Activated naive CD4-positive, alpha-beta T cell treated with anti-CD3 and anti-CD28 coated beads for 36 hours (primary cell): Measurements from ENCODE around the gene PHLPP1. TPM values are rescaled to one million over a fixed set of nuclear protein-coding genes. Genes with fewer than 3 reads are reported as not detected.
"Not testable (repeated sequence)": the region's sequence is repeated elsewhere in the genome, so short reads cannot be mapped to it uniquely, and the experiment has no call there.

Experiments
- CTCF ChIA-PET: fragments of 350-600 bp; sonication (Branson Sonifier 250); formaldehyde crosslinking; loops from one replicate; lab custom pipeline; 2021; ENCODE audit warnings: antibody characterized with exemption; lab: Charles Lee
- DNase-seq: peaks from one replicate; pipeline ENCODE4 v3.0.0-alpha.2; 2020
- H3K27ac Mint-ChIP-seq: one replicate; pipeline ENCODE4 v1.8.0; 2021; ENCODE audit warnings: mild to moderate bottlenecking, mixed read lengths
- H3K27me3 Mint-ChIP-seq: one replicate; pipeline ENCODE4 v1.8.0; 2021; ENCODE audit warnings: low read depth, mixed read lengths
- H3K36me3 Mint-ChIP-seq: one replicate; pipeline ENCODE4 v1.8.0; 2021; ENCODE audit warnings: low read depth, mixed read lengths
- H3K4me1 Mint-ChIP-seq: one replicate; pipeline ENCODE4 v1.8.0; 2021; ENCODE audit warnings: low read depth, mixed read lengths
- H3K4me3 Mint-ChIP-seq: one replicate; pipeline ENCODE4 v1.8.0; 2021; ENCODE audit warnings: mild to moderate bottlenecking, moderate library complexity, mixed read lengths
- H3K9me3 Mint-ChIP-seq: one replicate; pipeline ENCODE4 v1.8.0; 2021; ENCODE audit warnings: mixed read lengths
- intact Hi-C: fragments of 100-400 bp; cut with micrococcal nuclease; formaldehyde crosslinking; loops from one replicate; pipeline ENCODE4 v1.15.1; 2023
- total RNA-seq, 2 experiments: library from RNA; stranded (reverse); gene quantifications; one replicate each; pipeline ENCODE4 v1.2.3, GENCODE V29; 2021

The PHLPP1 gene
- total RNA-seq, 2 experiments from 2014 or later = 6.5 to 7.2 TPM

DNA sequence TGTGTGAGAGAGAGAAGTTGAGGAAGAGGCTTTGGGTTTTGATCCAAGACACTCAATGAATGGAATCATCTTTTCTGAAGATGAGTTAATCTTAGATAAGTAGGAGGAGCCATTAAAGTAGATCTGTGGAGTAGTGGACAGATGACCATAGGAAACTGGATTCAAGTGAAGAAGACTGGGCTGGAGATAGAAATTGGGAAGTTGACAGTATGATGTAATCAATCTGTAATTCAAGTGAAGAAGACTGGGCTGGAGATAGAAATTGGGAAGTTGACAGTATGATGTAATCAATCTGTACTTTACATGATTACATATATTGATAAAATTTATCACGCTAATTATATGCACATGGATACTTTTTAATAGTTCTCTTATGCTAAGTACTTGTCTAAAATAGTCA lies 92.8 kb downstream of the PHLPP1 start:
- Mint-ChIP-seq H3K9me3 (no peaks in the 10 kb centered on the region), H3K27me3 (peaks cover 2% of the 10 kb centered on the region), H3K36me3 (no peaks in the 10 kb centered on the region), H3K4me1 (peaks cover 2% of the 10 kb centered on the region), H3K27ac (no peak overlapping the region), H3K4me3 (no peak overlapping the region)
- DNase-seq = no peak
- CTCF ChIA-PET = no interaction called here
- intact Hi-C loops = no loop called here

GRCh38 chr18:62809445-62809844 lies 94.1 kb downstream of the PHLPP1 start:
- DNase-seq, H3K9me3 Mint-ChIP-seq, CTCF ChIA-PET, H3K27me3 Mint-ChIP-seq, intact Hi-C loops, H3K4me3 Mint-ChIP-seq, H3K4me1 Mint-ChIP-seq, H3K36me3 Mint-ChIP-seq, H3K27ac Mint-ChIP-seq: not testable (repeated sequence)

DNA sequence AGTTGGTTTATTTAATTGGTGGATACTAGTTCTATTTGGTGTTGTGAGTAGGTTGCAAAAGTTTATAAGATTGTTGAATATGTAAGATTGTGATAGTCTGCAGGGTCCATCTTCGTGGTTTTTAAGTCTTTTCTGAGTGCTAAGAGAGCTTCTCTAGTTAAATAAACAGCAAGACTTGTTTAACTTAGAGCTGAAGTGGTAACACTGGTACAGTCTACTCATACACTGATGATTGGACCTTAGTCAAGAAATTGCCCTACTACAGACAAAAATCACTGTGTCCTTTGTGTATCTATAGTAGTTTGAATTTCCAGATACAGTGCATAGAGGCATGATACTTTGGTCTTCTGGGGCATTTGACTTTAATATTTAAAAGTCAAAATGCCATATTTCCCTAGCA lies 94.6 kb downstream of the PHLPP1 start:
- no peaks in the 10 kb centered on the region for H3K36me3 Mint-ChIP-seq
- H3K27ac Mint-ChIP-seq = no peak overlapping the region
- CTCF ChIA-PET = no interaction called here
- no peak for DNase-seq
- peaks cover 2% of the 10 kb centered on the region for H3K4me1 Mint-ChIP-seq
- H3K4me3 Mint-ChIP-seq = no peak overlapping the region
- intact Hi-C loops = no loop called here
- no peaks in the 10 kb centered on the region for H3K9me3 Mint-ChIP-seq
- peaks cover 2% of the 10 kb centered on the region for H3K27me3 Mint-ChIP-seq

DNA sequence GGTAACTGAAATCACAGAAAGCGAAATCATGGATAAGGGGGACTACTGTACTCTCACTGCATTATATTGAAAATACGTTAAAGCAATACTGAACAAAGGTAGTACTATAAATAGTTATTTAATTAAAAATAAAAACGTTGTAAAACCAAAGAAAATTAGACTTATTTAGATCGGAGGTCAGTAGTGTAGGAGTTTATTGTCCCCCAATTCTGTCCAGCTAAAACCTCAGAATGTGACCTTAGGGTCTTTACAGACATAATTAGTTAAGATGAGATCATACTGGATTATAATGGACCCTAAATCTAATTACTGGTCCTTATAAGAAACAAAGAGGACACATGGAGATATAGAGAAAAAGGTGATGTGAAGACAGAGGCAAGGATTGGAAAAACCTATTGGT lies 95.3 kb downstream of the PHLPP1 start:
- Mint-ChIP-seq H3K4me1 (peaks cover 2% of the 10 kb centered on the region), H3K27me3 (peaks cover 2% of the 10 kb centered on the region), H3K27ac (no peak overlapping the region), H3K36me3 (no peaks in the 10 kb centered on the region), H3K4me3 (no peak overlapping the region), H3K9me3 (no peaks in the 10 kb centered on the region)
- CTCF ChIA-PET = interaction anchor here (1.1 kb wide), 1 partner anchor 8 kb away, joined by 5 read pairs; no protein-coding TSS in a partner anchor
- intact Hi-C loops = no loop called here
- no peak for DNase-seq

GRCh38 chr18:62811674-62812073 lies 96.3 kb downstream of the PHLPP1 start:
- DNase-seq = no peak
- Mint-ChIP-seq H3K4me1 (peaks cover 2% of the 10 kb centered on the region), H3K27ac (no peak overlapping the region), H3K9me3 (no peaks in the 10 kb centered on the region), H3K4me3 (no peak overlapping the region), H3K27me3 (peaks cover 2% of the 10 kb centered on the region), H3K36me3 (no peaks in the 10 kb centered on the region)
- CTCF ChIA-PET = interaction anchor here (1.1 kb wide), 1 partner anchor 9 kb away, joined by 5 read pairs; no protein-coding TSS in a partner anchor
- intact Hi-C loops = no loop called here

GRCh38 chr18:62812242-62812641 lies 96.9 kb downstream of the PHLPP1 start:
- H3K9me3 Mint-ChIP-seq = no peaks in the 10 kb centered on the region
- H3K27ac Mint-ChIP-seq = no peak overlapping the region
- intact Hi-C loops = no loop called here
- H3K4me3 Mint-ChIP-seq = no peak overlapping the region
- CTCF ChIA-PET = no interaction called here
- H3K36me3 Mint-ChIP-seq = no peaks in the 10 kb centered on the region
- peaks cover 2% of the 10 kb centered on the region for H3K4me1 Mint-ChIP-seq
- no peak for DNase-seq
- H3K27me3 Mint-ChIP-seq = peaks cover 2% of the 10 kb centered on the region

GRCh38 chr18:62812876-62813275 lies 97.5 kb downstream of the PHLPP1 start:
- peaks cover 2% of the 10 kb centered on the region for H3K27me3 Mint-ChIP-seq
- H3K4me1 Mint-ChIP-seq = peaks cover 2% of the 10 kb centered on the region
- no peak overlapping the region for H3K27ac Mint-ChIP-seq
- CTCF ChIA-PET = interaction anchor here (0.8 kb wide), 1 partner anchor 35 kb away, joined by 3 read pairs; no protein-coding TSS in a partner anchor
- H3K9me3 Mint-ChIP-seq = no peaks in the 10 kb centered on the region
- H3K36me3 Mint-ChIP-seq = no peaks in the 10 kb centered on the region
- no peak overlapping the region for H3K4me3 Mint-ChIP-seq
- intact Hi-C loops = no loop called here
- DNase-seq = no peak

- H3K9me3 Mint-ChIP-seq = no peaks in the 10 kb centered on the region
- H3K4me1 Mint-ChIP-seq = peaks cover 2% of the 10 kb centered on the region
- H3K4me3 Mint-ChIP-seq = no peak overlapping the region
- no peaks in the 10 kb centered on the region for H3K36me3 Mint-ChIP-seq
- intact Hi-C loops = no loop called here
- peaks cover 2% of the 10 kb centered on the region for H3K27me3 Mint-ChIP-seq
- no peak overlapping the region for H3K27ac Mint-ChIP-seq
- CTCF ChIA-PET = interaction anchor here (0.5 to 0.7 kb wide), 2 partner anchors 11 to 14 kb away, joined by 3 read pairs; no protein-coding TSS in a partner anchor
- DNase-seq = no peak
These were observed 98.9 kb downstream of the PHLPP1 start for GRCh38 chr18:62814132-62814759.

GRCh38 chr18:62825382-62825781 lies 110.0 kb downstream of the PHLPP1 start:
- peaks cover 7% of the 10 kb centered on the region for H3K4me1 Mint-ChIP-seq
- H3K27ac Mint-ChIP-seq = no peak overlapping the region

GRCh38 chr18:62827397-62827796 lies 112.1 kb downstream of the PHLPP1 start:
- H3K27ac Mint-ChIP-seq = no peak overlapping the region
- DNase-seq = no peak
- CTCF ChIA-PET = interaction anchor here (0.7 kb wide), 1 partner anchor 13 kb away, joined by 3 read pairs; no protein-coding TSS in a partner anchor
- H3K27me3 Mint-ChIP-seq = no peaks in the 10 kb centered on the region
- no peak overlapping the region for H3K4me3 Mint-ChIP-seq
- H3K36me3 Mint-ChIP-seq = peaks cover 4% of the 10 kb centered on the region
- peaks cover 7% of the 10 kb centered on the region for H3K4me1 Mint-ChIP-seq
- H3K9me3 Mint-ChIP-seq = no peaks in the 10 kb centered on the region
- intact Hi-C loops = no loop called here

More at GRCh38 chr18:62825382-62825781, 110.0 kb downstream of the PHLPP1 start:
- Mint-ChIP-seq H3K27me3 (no peaks in the 10 kb centered on the region), H3K4me3 (no peak overlapping the region), H3K9me3 (no peaks in the 10 kb centered on the region), H3K36me3 (peaks cover under 1% of the 10 kb centered on the region)
- CTCF ChIA-PET = no interaction called here
- no peak for DNase-seq
- intact Hi-C loops = no loop called here

GRCh38 chr18:62828091-62828640 lies 112.8 kb downstream of the PHLPP1 start:
- intact Hi-C loops = loop anchor here (1.0 kb wide), 1 partner anchor 17 kb away; no protein-coding TSS in a partner anchor
- CTCF ChIA-PET = interaction anchor here (0.7 kb wide), 1 partner anchor 14 kb away, joined by 3 read pairs; no protein-coding TSS in a partner anchor
- H3K4me3 Mint-ChIP-seq = no peak overlapping the region
- H3K9me3 Mint-ChIP-seq = no peaks in the 10 kb centered on the region
- no peaks in the 10 kb centered on the region for H3K27me3 Mint-ChIP-seq
- DNase-seq = no peak
- peaks cover 7% of the 10 kb centered on the region for H3K4me1 Mint-ChIP-seq
- H3K27ac Mint-ChIP-seq = no peak overlapping the region
- peaks cover 4% of the 10 kb centered on the region for H3K36me3 Mint-ChIP-seq

GRCh38 chr18:62828852-62829251 lies 113.5 kb downstream of the PHLPP1 start:
- Mint-ChIP-seq H3K4me1 (peaks cover 7% of the 10 kb centered on the region), H3K4me3 (no peak overlapping the region), H3K27ac (no peak overlapping the region), H3K27me3 (no peaks in the 10 kb centered on the region), H3K36me3 (peaks cover 4% of the 10 kb centered on the region), H3K9me3 (no peaks in the 10 kb centered on the region)
- intact Hi-C loops = loop anchor here (1.0 kb wide), 1 partner anchor 16 kb away; no protein-coding TSS in a partner anchor
- CTCF ChIA-PET = no interaction called here
- DNase-seq = no peak

DNA sequence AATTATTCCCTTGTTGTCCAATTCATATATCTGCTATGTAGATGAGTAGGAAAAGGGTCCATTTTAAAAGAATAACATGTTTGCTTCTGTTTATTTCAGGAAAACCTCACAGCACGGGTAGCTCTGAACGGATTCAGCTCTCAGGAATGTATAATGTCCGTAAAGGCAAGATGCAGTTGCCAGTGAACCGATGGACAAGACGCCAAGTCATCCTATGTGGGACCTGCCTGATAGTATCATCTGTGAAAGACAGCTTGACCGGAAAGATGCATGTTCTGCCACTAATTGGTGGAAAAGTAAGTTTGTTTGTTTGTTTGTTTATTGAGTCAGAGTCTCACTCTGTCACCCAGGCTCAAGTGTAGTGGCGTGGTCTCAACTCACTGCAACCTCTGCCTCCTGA lies 114.6 kb downstream of the PHLPP1 start:
- no peaks in the 10 kb centered on the region for H3K27me3 Mint-ChIP-seq
- H3K4me3 Mint-ChIP-seq = no peak overlapping the region
- DNase-seq = no peak
- H3K9me3 Mint-ChIP-seq = no peaks in the 10 kb centered on the region
- H3K36me3 Mint-ChIP-seq = peaks cover 4% of the 10 kb centered on the region
- no peak overlapping the region for H3K27ac Mint-ChIP-seq
- peaks cover 7% of the 10 kb centered on the region for H3K4me1 Mint-ChIP-seq
- CTCF ChIA-PET = no interaction called here
- intact Hi-C loops = no loop called here
